Transverse colon (tissue), 4 donors: ENCODE data around the gene PPP1R14B.

Experiments used
- POLR2A ChIP-seq: fragments of 450-650 bp; IDR thresholded peaks from one replicate; pipeline ENCODE4 v1.6.1; 2016; ENCODE audit warnings: antibody characterized with exemption, mild to moderate bottlenecking, moderate library complexity
- POLR2AphosphoS5 ChIP-seq, 3 donors: sonication (generic); formaldehyde crosslinking; IDR thresholded peaks; one replicate each; pipeline ENCODE4 v1.6.1; 2016; ENCODE audit warnings: antibody characterized with exemption in 3 of 3
- TF ChIP-seq, protein P1 (sequence below), 5 experiments: fragments of 200-600 bp in 3 of 5; fragments of 450-650 bp in 2 of 5; sonication (generic) in 3 of 5; IDR thresholded peaks; 1 replicate in 2 of 5; 2 replicates in 3 of 5; pipeline ENCODE4 v1.5.1; 2016 to 2017; ENCODE audit warnings: antibody characterized with exemption in 5 of 5, inconsistent platforms in 3 of 5, mild to moderate bottlenecking in 2 of 5, moderate library complexity in 1 of 5

- TF ChIP-seq, protein P1, sequence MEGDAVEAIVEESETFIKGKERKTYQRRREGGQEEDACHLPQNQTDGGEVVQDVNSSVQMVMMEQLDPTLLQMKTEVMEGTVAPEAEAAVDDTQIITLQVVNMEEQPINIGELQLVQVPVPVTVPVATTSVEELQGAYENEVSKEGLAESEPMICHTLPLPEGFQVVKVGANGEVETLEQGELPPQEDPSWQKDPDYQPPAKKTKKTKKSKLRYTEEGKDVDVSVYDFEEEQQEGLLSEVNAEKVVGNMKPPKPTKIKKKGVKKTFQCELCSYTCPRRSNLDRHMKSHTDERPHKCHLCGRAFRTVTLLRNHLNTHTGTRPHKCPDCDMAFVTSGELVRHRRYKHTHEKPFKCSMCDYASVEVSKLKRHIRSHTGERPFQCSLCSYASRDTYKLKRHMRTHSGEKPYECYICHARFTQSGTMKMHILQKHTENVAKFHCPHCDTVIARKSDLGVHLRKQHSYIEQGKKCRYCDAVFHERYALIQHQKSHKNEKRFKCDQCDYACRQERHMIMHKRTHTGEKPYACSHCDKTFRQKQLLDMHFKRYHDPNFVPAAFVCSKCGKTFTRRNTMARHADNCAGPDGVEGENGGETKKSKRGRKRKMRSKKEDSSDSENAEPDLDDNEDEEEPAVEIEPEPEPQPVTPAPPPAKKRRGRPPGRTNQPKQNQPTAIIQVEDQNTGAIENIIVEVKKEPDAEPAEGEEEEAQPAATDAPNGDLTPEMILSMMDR (IDR thresholded peaks at IDR 0.05) = no peak
- no peak for TF ChIP-seq POLR2AphosphoS5 (IDR thresholded peaks at IDR 0.05)
- no peak for TF ChIP-seq POLR2A
These were observed 41.6 kb upstream of the PPP1R14B start for GRCh38 chr11:64288353-64288750.
